ENCODE data around the gene ANAPC10.
"Not testable (repeated sequence)": the region's sequence is repeated elsewhere in the genome, so short reads cannot be mapped to it uniquely, and the experiment has no call there.

Gene ANAPC10

GRCh38 chr4:145097821-145098674 lies at the start of gene ANAPC10, which contains the start of gene ABCE1:
TSS of gene ANAPC10 (minus strand) at chr4:145098196. CDS start at chr4:145096099, 2,097 bp downstream.
TSS of gene ABCE1 (plus strand) at chr4:145098311. CDS start at chr4:145104413, 6,102 bp downstream.
- DNase-seq (ENCODE audit: low spot score), result peak; percentile 96

GRCh38 chr4:145136219-145136618 lies 38.2 kb upstream of the ANAPC10 start:
- not testable (repeated sequence) for DNase-seq (ENCODE audit: low spot score)

GRCh38 chr4:145132511-145133098 lies 34.6 kb upstream of the ANAPC10 start:
- DNase-seq (ENCODE audit: low spot score), result no peak

GRCh38 chr4:145131848-145132247 lies 33.9 kb upstream of the ANAPC10 start:
- no peak for DNase-seq (ENCODE audit: low spot score)

GRCh38 chr4:145130788-145131399 lies 32.9 kb upstream of the ANAPC10 start:
- DNase-seq (ENCODE audit: low spot score), result no peak

GRCh38 chr4:145130130-145130529 lies 32.1 kb upstream of the ANAPC10 start:
- DNase-seq (ENCODE audit: low spot score), result no peak

- no peak for DNase-seq (ENCODE audit: low spot score)
These were observed 27.4 kb upstream of the ANAPC10 start for GRCh38 chr4:145125396-145125795.

GRCh38 chr4:145108128-145108527 lies 10.1 kb upstream of the ANAPC10 start:
- DNase-seq (ENCODE audit: low spot score), result no peak

GRCh38 chr4:145107126-145107525 lies 9.1 kb upstream of the ANAPC10 start:
- DNase-seq (ENCODE audit: low spot score), result no peak

- DNase-seq (ENCODE audit: low spot score), result no peak
These were observed 5.5 kb upstream of the ANAPC10 start for GRCh38 chr4:145103496-145103895.

- DNase-seq (ENCODE audit: low spot score), result no peak
These were observed 4.6 kb upstream of the ANAPC10 start for GRCh38 chr4:145102619-145103018.

GRCh38 chr4:145101091-145101490 lies 3.1 kb upstream of the ANAPC10 start:
- DNase-seq (ENCODE audit: low spot score), result no peak

- no peak for DNase-seq (ENCODE audit: low spot score)
These were observed 1.7 kb upstream of the ANAPC10 start for GRCh38 chr4:145099653-145100052.

GRCh38 chr4:145098675-145099037 lies 660 bp upstream of the ANAPC10 start:
- peak; percentile 35 for DNase-seq (ENCODE audit: low spot score)

GRCh38 chr4:145097331-145097820 lies 620 bp downstream of the ANAPC10 start:
- DNase-seq (ENCODE audit: low spot score), result no peak

GRCh38 chr4:145093638-145094037 lies 4.4 kb downstream of the ANAPC10 start:
- DNase-seq (ENCODE audit: low spot score), result no peak

GRCh38 chr4:145090380-145090779 lies 7.6 kb downstream of the ANAPC10 start:
- no peak for DNase-seq (ENCODE audit: low spot score)

GRCh38 chr4:145083891-145084605 lies 13.9 kb downstream of the ANAPC10 start:
- no peak for DNase-seq (ENCODE audit: low spot score)

GRCh38 chr4:145081756-145082155 lies 16.2 kb downstream of the ANAPC10 start:
- DNase-seq (ENCODE audit: low spot score), result no peak

- no peak for DNase-seq (ENCODE audit: low spot score)
These were observed 21.5 kb downstream of the ANAPC10 start for GRCh38 chr4:145076469-145076855.

- DNase-seq (ENCODE audit: low spot score), result no peak
These were observed 22.1 kb downstream of the ANAPC10 start for GRCh38 chr4:145075742-145076468.

Measured in iPS-NIHi11 (cell line).